Vagina (tissue), 2 donors: ENCODE results near the gene CATSPERE.
"Not testable (repeated sequence)": the region's sequence is repeated elsewhere in the genome, so short reads cannot be mapped to it uniquely, and the experiment has no call there.

Source experiments
- CTCF ChIP-seq, 3 experiments: fragments of 450-650 bp in 2 of 3; fragments of 200-600 bp in 1 of 3; sonication (generic) in 1 of 3; IDR thresholded peaks; one replicate each; pipeline ENCODE4 v1.5.1; 2017 to 2019; ENCODE audit warnings: antibody characterized with exemption in 3 of 3, mild to moderate bottlenecking in 2 of 3, moderate library complexity in 2 of 3
- POLR2A ChIP-seq, 2 donors: fragments of 450-650 bp; IDR thresholded peaks; one replicate each; pipeline ENCODE4 v1.6.1; 2017; ENCODE audit warnings: antibody characterized with exemption in 2 of 2, mild to moderate bottlenecking in 2 of 2, moderate library complexity in 2 of 2
- POLR2AphosphoS5 ChIP-seq, 2 donors: sonication (generic); formaldehyde crosslinking; IDR thresholded peaks; one replicate each; pipeline ENCODE4 v1.9.0; 2017; ENCODE audit warnings: antibody characterized with exemption in 2 of 2, mild to moderate bottlenecking in 2 of 2, low read depth in 1 of 2; ENCODE audit not compliant: insufficient read depth in 1 of 2

- not testable (repeated sequence) for TF ChIP-seq CTCF (IDR thresholded peaks at IDR 0.05); POLR2A (IDR thresholded peaks at IDR 0.05); POLR2AphosphoS5 (IDR thresholded peaks at IDR 0.05; ENCODE audit: insufficient read depth in 1 of 2, low read depth in 1 of 2)
These were observed 101.8 kb downstream of the CATSPERE start for GRCh38 chr1:244562877-244563276.
